Measurements from ENCODE around the gene MINDY4.

GRCh38 chr7:30906515-30907240 lies 135.5 kb downstream of the MINDY4 start:
- TF ChIP-seq CTCF (conservative IDR thresholded peaks at IDR 0.05 in 1 of 2, IDR thresholded peaks at IDR 0.05 in 1 of 2; ENCODE audit: low read depth in 1 of 2, low read length in 2 of 2) (no peak), EZH2 (IDR thresholded peaks at IDR 0.05; ENCODE audit: low read length, missing control alignments) (no peak)
